Measurements from ENCODE around the gene NAA35.

DNA sequence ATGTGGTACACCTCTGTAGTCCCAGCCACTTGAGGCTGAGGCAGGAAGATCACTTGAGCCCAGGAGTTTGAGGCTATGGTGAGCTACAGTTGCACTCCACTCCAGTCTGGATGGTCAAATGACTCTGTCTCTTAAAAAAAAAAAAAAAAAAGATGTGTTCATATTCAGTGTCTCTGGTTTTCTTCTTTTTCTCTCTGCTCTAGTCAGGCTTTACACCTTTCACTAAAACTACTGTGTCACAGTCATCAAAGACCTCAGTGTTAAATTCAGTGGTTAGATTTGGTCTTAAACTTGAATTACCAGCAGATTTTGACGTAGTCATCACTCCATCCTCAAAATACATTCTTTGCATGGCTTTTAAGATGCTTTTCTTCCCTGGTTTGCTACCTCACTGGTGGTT, 28.8 kb downstream of the NAA35 start:
- no peak for TF ChIP-seq CSDC2 (CRISPR knock-in tag; IDR thresholded peaks at IDR 0.05)
- no peak for TF ChIP-seq ZNF565 (CRISPR knock-in tag; conservative IDR thresholded peaks at IDR 0.05; ENCODE audit: low read depth)
- TF ChIP-seq ZFP3 (CRISPR knock-in tag; IDR thresholded peaks at IDR 0.05), result no peak
- TF ChIP-seq SNAI2 (CRISPR knock-in tag; IDR thresholded peaks at IDR 0.05), result no peak
- TF ChIP-seq, protein P1, sequence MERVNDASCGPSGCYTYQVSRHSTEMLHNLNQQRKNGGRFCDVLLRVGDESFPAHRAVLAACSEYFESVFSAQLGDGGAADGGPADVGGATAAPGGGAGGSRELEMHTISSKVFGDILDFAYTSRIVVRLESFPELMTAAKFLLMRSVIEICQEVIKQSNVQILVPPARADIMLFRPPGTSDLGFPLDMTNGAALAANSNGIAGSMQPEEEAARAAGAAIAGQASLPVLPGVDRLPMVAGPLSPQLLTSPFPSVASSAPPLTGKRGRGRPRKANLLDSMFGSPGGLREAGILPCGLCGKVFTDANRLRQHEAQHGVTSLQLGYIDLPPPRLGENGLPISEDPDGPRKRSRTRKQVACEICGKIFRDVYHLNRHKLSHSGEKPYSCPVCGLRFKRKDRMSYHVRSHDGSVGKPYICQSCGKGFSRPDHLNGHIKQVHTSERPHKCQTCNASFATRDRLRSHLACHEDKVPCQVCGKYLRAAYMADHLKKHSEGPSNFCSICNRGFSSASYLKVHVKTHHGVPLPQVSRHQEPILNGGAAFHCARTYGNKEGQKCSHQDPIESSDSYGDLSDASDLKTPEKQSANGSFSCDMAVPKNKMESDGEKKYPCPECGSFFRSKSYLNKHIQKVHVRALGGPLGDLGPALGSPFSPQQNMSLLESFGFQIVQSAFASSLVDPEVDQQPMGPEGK (CRISPR knock-in tag; IDR thresholded peaks at IDR 0.05; ENCODE audit: borderline replicate concordance), result no peak
- no peak for TF ChIP-seq BACH2 (CRISPR knock-in tag; IDR thresholded peaks at IDR 0.05; ENCODE audit: borderline replicate concordance)
- no peak for TF ChIP-seq ZNF8 (CRISPR knock-in tag; IDR thresholded peaks at IDR 0.05)
- no peak for TF ChIP-seq GLIS3 (CRISPR knock-in tag; IDR thresholded peaks at IDR 0.05)
- TF ChIP-seq ZC3H10 (CRISPR knock-in tag; IDR thresholded peaks at IDR 0.05), result no peak
